Measurements from ENCODE around the gene CYFIP2.
A peak's percentile ranks its signal among the peaks of the same experiment; 100 is the strongest.

CYFIP2 gene

DNA sequence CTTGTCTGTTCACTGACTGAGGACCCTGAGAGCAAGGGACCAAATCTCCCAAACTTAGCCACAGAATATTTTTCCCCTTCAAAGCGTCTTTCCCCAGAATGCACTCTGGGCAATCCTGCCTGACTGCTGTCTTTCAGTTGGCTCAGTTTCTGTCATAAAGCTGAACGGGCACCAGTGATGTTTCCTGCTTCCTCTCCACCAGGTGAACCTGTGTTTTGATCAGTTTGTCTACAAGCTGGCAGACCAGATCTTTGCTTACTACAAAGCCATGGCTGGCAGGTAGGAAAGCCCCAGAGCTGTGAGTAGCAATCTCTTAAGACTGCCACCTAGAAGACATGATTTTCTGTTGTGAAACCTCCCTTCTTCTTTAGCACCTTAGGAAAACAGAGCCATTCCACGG lies 61.8 kb downstream of the CYFIP2 start:
- DNase-seq (ENCODE audit: low read depth in 2 of 2), result no peak
- no peak for TF ChIP-seq CTCF (IDR thresholded peaks at IDR 0.05; ENCODE audit: low read depth, low read length)
- H3K4me3 ChIP-seq (replicated peaks in 1 of 2; ENCODE audit: low read depth in 2 of 2, low read length in 2 of 2), result peak overlapping the region in 1 of 2 donors; percentile 41

DNA sequence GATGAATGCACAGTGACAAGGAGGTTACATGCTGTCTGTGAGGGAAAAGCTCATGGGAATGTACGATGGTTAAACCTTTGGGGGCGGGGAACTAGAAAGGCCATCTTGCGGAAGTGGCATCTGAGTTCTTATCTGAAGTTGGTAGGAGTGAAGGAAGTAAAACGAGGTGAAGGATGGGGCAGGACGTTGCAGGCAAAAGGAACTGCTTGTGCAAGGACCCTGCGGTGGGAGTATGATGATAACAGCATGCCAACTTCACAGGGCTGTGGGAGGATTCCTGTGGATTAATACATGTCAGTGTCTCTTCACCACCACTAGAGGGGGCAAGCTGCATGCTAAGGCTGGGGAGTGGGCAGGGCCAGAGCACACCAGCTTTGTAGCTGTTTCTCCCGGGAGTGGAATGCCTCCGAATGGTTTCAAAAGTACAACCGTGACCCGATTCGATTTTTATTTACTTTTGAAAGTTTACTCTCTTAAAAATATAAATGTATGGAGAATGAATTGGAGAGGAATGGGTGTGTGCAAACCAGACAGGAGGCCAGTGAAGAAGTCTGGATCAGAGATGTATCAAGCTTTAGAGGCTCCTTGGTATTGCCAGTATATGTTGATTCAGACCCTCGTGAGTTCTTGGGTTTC lies 62.5 kb downstream of the CYFIP2 start:
- TF ChIP-seq CTCF (IDR thresholded peaks at IDR 0.05; ENCODE audit: low read depth, low read length), result peak; percentile 93
- DNase-seq (ENCODE audit: low read depth in 2 of 2), result peak; percentile 85 to 92
- peak overlapping the region; percentile 22 to 41 for H3K4me3 ChIP-seq (replicated peaks in 1 of 2; ENCODE audit: low read depth in 2 of 2, low read length in 2 of 2)

DNA sequence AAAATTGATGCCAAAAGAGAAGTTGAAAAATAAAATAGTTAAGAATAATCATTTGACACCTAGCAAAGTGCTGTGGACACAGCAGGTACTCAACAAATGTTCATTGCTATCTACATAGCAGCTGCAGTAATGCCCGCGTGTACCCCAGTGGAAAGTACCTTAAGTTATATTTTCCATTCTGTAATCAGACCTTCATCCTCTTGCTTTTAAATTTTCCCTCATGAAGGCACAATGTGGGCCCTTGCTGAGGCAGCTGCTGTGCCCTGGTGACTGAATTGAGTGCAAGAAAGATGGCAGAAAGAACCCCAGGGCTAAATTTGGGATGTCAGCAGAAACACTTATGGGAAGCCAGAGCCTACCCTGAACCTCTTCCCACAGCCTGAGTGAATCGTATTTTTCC lies 65.9 kb downstream of the CYFIP2 start:
- no peak for TF ChIP-seq CTCF (IDR thresholded peaks at IDR 0.05; ENCODE audit: low read depth, low read length)
- H3K4me3 ChIP-seq (replicated peaks in 1 of 2; ENCODE audit: low read depth in 2 of 2, low read length in 2 of 2), result no peak overlapping the region
- DNase-seq (ENCODE audit: low read depth in 2 of 2), result no peak

- no peak overlapping the region for H3K4me3 ChIP-seq (replicated peaks in 1 of 2; ENCODE audit: low read depth in 2 of 2, low read length in 2 of 2)
- no peak for TF ChIP-seq CTCF (IDR thresholded peaks at IDR 0.05; ENCODE audit: low read depth, low read length)
- DNase-seq (ENCODE audit: low read depth in 2 of 2), result peak in 1 of 2 donors; percentile 34
Measured at GRCh38 chr5:157335534-157336422, 69.9 kb downstream of the CYFIP2 start.

GRCh38 chr5:157336423-157336744 lies 70.5 kb downstream of the CYFIP2 start:
- TF ChIP-seq CTCF (IDR thresholded peaks at IDR 0.05; ENCODE audit: low read depth, low read length), result no peak
- no peak for DNase-seq (ENCODE audit: low read depth in 2 of 2)
- no peak overlapping the region for H3K4me3 ChIP-seq (replicated peaks in 1 of 2; ENCODE audit: low read depth in 2 of 2, low read length in 2 of 2)

DNA sequence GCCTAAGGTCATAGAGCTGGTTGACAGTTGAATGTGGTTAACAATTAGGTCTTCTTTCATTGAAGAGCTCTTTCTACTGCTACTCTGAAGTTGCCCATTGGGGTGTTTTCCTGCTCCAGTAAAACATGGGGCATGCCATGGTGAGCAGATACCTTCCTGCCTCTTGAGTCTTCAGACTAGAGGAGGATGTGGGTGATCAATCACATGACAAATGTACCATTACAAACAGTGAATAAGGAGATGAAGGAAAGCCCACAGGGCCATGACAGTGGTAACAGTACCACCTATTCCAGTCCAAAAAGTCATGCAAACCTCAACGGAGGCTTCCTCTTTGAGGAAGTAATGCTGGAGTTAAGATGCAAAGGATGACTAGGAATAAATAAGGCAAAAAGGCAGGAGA lies 73.5 kb downstream of the CYFIP2 start:
- no peak for DNase-seq (ENCODE audit: low read depth in 2 of 2)
- no peak for TF ChIP-seq CTCF (IDR thresholded peaks at IDR 0.05; ENCODE audit: low read depth, low read length)
- no peak overlapping the region for H3K4me3 ChIP-seq (replicated peaks in 1 of 2; ENCODE audit: low read depth in 2 of 2, low read length in 2 of 2)
